Neural crest cell (in vitro differentiated cells): Measurements from ENCODE around the gene FBXO17. TPM values are rescaled to one million over a fixed set of nuclear protein-coding genes. Genes with fewer than 3 reads are reported as not detected.

Source experiments
- DNase-seq: peaks from one replicate; pipeline ENCODE4 v3.0.0; 2021; ENCODE audit warnings: low read depth, mixed read lengths, low spot score
- H3K27ac Mint-ChIP-seq: one replicate; pipeline ENCODE4 v1.8.0; 2021; ENCODE audit warnings: mild to moderate bottlenecking, mixed read lengths; ENCODE audit not compliant: unreplicated experiment
- H3K27me3 Mint-ChIP-seq: 2 replicates; pipeline ENCODE4 v1.8.0; 2021; ENCODE audit warnings: low read depth, mild to moderate bottlenecking, mixed read lengths
- H3K36me3 Mint-ChIP-seq: 2 replicates; pipeline ENCODE4 v1.8.0; 2021; ENCODE audit warnings: low read depth, mild to moderate bottlenecking, mixed read lengths
- H3K4me1 Mint-ChIP-seq: 2 replicates; pipeline ENCODE4 v1.8.0; 2021; ENCODE audit warnings: mixed read lengths
- H3K4me3 Mint-ChIP-seq: one replicate; pipeline ENCODE4 v1.8.0; 2021; ENCODE audit warnings: mild to moderate bottlenecking, mixed read lengths
- H3K9me3 Mint-ChIP-seq: 2 replicates; pipeline ENCODE4 v1.8.0; 2021; ENCODE audit warnings: mixed read lengths
- total RNA-seq: library from RNA; stranded (reverse); gene quantifications from 2 replicates; pipeline ENCODE4 v1.2.1, GENCODE V29; 2021
- TF ChIP-seq, protein P1 (sequence below): fragments of 200-600 bp; sonication (generic); conservative IDR thresholded peaks from 2 replicates; pipeline ENCODE4 v1.5.0; 2021; ENCODE audit warnings: antibody characterized with exemption, mild to moderate bottlenecking

Gene FBXO17
- total RNA-seq, 1 donor from 2014 or later = 30.9 TPM

DNA sequence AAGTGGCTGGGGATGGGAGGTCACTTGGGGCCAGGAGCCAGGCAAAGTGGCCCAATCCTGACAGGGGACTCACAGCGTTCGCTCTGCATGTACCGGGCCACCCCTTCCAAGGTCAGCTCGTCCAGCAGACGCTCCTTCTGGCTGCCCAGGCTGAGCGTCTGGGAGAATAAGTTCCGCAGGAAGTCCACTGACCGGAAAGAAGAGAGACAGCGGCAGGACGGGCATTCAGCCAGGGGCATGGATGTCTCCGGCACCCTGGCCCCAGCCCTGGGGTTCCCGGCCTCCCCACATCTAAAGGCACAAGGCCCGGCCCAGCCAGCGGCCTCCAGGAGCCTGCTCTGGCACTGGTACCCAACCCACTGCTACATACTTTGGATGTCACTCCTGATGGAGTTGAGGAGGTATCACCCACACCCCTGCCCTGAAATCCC, 82.2 kb downstream of the FBXO17 start:
- Mint-ChIP-seq H3K4me1 (peaks cover 6% of the 10 kb centered on the region), H3K4me3 (no peak overlapping the region), H3K9me3 (no peaks in the 10 kb centered on the region), H3K27ac (no peak overlapping the region), H3K27me3 (no peaks in the 10 kb centered on the region), H3K36me3 (no peaks in the 10 kb centered on the region)
- DNase-seq = no peak
- TF ChIP-seq, protein P1, sequence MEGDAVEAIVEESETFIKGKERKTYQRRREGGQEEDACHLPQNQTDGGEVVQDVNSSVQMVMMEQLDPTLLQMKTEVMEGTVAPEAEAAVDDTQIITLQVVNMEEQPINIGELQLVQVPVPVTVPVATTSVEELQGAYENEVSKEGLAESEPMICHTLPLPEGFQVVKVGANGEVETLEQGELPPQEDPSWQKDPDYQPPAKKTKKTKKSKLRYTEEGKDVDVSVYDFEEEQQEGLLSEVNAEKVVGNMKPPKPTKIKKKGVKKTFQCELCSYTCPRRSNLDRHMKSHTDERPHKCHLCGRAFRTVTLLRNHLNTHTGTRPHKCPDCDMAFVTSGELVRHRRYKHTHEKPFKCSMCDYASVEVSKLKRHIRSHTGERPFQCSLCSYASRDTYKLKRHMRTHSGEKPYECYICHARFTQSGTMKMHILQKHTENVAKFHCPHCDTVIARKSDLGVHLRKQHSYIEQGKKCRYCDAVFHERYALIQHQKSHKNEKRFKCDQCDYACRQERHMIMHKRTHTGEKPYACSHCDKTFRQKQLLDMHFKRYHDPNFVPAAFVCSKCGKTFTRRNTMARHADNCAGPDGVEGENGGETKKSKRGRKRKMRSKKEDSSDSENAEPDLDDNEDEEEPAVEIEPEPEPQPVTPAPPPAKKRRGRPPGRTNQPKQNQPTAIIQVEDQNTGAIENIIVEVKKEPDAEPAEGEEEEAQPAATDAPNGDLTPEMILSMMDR = no peak

GRCh38 chr19:38892841-38893240, 82.7 kb downstream of the FBXO17 start:
- H3K27ac Mint-ChIP-seq = no peak overlapping the region
- no peaks in the 10 kb centered on the region for H3K9me3 Mint-ChIP-seq
- no peaks in the 10 kb centered on the region for H3K36me3 Mint-ChIP-seq
- no peak for DNase-seq
- H3K4me3 Mint-ChIP-seq = no peak overlapping the region
- no peaks in the 10 kb centered on the region for H3K27me3 Mint-ChIP-seq
- peaks cover 6% of the 10 kb centered on the region for H3K4me1 Mint-ChIP-seq
- TF ChIP-seq, protein P1 = no peak

GRCh38 chr19:38891771-38892170, 83.8 kb downstream of the FBXO17 start:
- H3K4me3 Mint-ChIP-seq = peak overlapping the region; percentile 56
- H3K36me3 Mint-ChIP-seq = no peaks in the 10 kb centered on the region

More at GRCh38 chr19:38891771-38892170, 83.8 kb downstream of the FBXO17 start:
- no peaks in the 10 kb centered on the region for H3K9me3 Mint-ChIP-seq
- no peak for DNase-seq
- no peaks in the 10 kb centered on the region for H3K27me3 Mint-ChIP-seq
- peaks cover 6% of the 10 kb centered on the region for H3K4me1 Mint-ChIP-seq
- TF ChIP-seq, protein P1 = no peak
- H3K27ac Mint-ChIP-seq = peak overlapping the region; percentile 83

Other genes with a start within 250 kb of the FBXO17 start
- not detected in 2 replicates for gene CAPN12, start 231.3 kb downstream of the FBXO17 start, total RNA-seq
- not detected in 2 replicates for gene LGALS7, start 202.2 kb downstream of the FBXO17 start, total RNA-seq
- not detected in 2 replicates for gene LGALS7B, start 186.5 kb downstream of the FBXO17 start, total RNA-seq
- gene LGALS4, start 162.8 kb downstream of the FBXO17 start, total RNA-seq = 0.77 and 0.86 TPM in 2 replicates
- 77.7 and 79.4 TPM in 2 replicates for gene ECH1, start 143.9 kb downstream of the FBXO17 start, total RNA-seq
- gene HNRNPL, start 125.8 kb downstream of the FBXO17 start, total RNA-seq = 718 and 728 TPM in 2 replicates
- gene RINL, start 97.5 kb downstream of the FBXO17 start, total RNA-seq = 1.4 and 1.6 TPM in 2 replicates
- gene SIRT2, start 76.1 kb downstream of the FBXO17 start, total RNA-seq = 27.4 and 28.9 TPM in 2 replicates
- 19.9 and 21.2 TPM in 2 replicates for gene NFKBIB, start 75.8 kb downstream of the FBXO17 start, total RNA-seq
- gene CCER2, start 63.6 kb downstream of the FBXO17 start, total RNA-seq = 1.4 and 2.0 TPM in 2 replicates
- 54.1 and 58.5 TPM in 2 replicates for gene SARS2, start 45.0 kb downstream of the FBXO17 start, total RNA-seq
- 34.4 and 38.5 TPM in 2 replicates for gene MRPS12, start 44.8 kb downstream of the FBXO17 start, total RNA-seq
- gene FBXO27, start 56.8 kb upstream of the FBXO17 start, total RNA-seq = 4.9 and 6.8 TPM in 2 replicates
- not detected in 2 replicates for gene ACP7, start 108.6 kb upstream of the FBXO17 start, total RNA-seq
- gene PAK4, start 150.0 kb upstream of the FBXO17 start, total RNA-seq = 54.4 and 56.8 TPM in 2 replicates
- gene NCCRP1, start 221.2 kb upstream of the FBXO17 start, total RNA-seq = not detected in 2 replicates
- not detected in 2 replicates for gene SYCN, start 228.5 kb upstream of the FBXO17 start, total RNA-seq